M059J (cell line): ENCODE data around the gene DIP2B. TPM values are rescaled to one million over a fixed set of nuclear protein-coding genes. Genes with fewer than 3 reads are reported as not detected.
A peak's percentile ranks its signal among the peaks of the same experiment; 100 is the strongest.

Experiments used
- DNase-seq: peaks from one replicate; pipeline ENCODE4 v3.0.0-alpha.2; 2012; ENCODE audit warnings: low read depth
- total RNA-seq: library from RNA; depleted of rRNA; stranded (reverse); fragments of >200 nt; shearing (Covaris generic); gene quantifications from 2 replicates; pipeline ENCODE4 v1.2.3, GENCODE V29; 2014

The DIP2B gene
- total RNA-seq, 1 experiment from 2014 or later, result 22.0 TPM

DNA sequence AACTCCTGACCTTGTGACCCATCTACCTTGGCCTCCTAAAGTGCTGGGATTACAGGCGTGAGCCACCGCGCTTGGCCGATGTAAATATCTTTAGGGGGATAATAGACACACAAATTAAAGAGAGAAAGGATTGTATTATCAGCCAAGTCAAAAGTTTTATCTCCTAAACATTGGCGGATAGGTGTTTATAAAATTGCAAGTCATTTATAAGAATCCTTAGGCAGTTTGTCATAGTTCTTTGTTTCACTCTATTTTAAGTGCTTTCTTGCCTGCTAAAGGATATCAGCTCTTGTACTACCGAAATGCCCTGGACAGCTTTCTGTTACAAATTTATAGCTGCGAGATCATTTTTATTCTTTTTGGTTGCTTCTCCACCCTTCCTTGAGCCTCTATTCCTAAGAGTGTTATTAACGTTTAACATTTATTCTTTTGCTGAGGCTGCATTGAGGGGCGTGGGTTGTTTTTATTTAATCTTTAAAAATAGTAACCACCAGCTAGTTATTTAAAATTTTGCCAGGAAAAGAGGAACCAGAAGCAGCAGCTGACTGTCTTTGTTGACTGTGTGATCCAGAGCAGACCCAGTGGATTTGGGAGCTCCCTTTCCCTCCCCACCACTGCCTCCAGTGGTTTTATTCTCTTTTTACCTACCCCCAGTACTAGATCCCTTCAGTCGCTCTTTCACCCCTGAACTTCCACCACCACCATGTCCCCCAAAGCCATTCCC is 106.4 kb downstream of the DIP2B start:
- no peak for DNase-seq

DNA sequence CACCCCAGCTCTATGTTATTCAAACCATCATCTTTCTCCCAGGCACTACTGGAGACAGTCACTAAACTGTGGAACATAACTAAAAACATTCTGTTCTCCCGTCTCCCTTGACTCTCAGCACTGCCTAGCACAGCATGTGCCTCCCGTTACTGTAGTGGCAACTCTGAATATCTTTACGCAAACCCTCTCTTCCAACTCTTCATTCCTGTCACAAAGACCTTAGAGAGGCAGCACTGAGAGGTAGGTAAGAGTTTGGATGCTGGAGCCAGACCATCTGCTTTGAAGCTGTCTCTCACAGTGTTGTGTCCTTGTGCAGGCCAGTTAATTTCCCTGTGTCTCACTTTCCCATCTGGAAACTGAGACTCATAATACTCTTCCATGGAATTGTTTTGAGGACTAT is 108.1 kb downstream of the DIP2B start:
- no peak for DNase-seq

- peak; percentile 46 for DNase-seq
Measured at GRCh38 chr12:50613463-50613862, 108.7 kb downstream of the DIP2B start.

DNA sequence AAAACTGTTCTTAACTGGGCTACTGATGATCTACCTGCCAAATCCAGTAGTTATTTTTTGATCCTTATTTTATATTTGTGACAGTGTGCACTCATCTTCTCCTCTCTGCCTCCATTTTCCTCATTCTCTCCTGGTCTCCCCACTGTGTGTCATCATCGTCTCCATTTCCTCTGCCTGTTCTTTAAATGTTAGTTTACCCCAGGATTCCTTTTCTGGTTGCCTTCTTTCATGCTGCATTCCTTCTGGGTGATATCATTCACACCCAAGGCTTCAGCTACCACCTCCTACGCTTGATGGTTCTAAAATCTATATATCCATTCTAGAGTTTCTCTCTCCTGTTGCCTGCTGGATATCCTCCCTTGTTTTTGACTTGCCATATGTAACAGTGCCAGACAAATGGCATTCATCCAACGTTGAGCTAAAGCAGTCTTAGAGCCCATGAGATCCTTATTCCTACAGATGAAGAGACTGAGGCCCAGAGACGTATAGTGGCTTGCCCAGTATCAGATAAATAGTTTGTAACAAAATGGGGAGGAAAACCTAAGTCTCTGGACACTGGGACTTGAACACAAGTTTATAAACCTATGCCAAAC is 109.5 kb downstream of the DIP2B start:
- DNase-seq, result peak; percentile 83

GRCh38 chr12:50615145-50615906 is 110.5 kb downstream of the DIP2B start:
- DNase-seq, result no peak

DNA sequence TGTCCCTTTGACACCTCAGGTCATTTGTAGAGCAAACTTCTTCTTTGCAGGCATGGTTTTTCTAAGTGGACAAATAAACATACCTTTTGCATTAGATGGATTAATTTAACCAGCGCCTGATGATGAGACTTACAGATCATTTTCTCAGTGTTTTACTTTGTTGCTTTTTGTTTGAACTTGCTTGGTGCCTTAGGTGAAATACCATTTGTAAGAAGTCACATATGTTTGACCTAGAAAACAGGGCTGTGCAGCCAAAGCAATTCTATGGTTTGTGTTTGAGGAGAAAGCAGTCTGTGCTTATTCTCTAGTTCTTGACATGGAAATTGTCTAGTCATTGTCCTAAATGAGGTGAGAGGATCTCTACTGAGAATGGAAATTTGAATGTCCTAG is 111.1 kb downstream of the DIP2B start:
- peak; percentile 79 for DNase-seq

DNA sequence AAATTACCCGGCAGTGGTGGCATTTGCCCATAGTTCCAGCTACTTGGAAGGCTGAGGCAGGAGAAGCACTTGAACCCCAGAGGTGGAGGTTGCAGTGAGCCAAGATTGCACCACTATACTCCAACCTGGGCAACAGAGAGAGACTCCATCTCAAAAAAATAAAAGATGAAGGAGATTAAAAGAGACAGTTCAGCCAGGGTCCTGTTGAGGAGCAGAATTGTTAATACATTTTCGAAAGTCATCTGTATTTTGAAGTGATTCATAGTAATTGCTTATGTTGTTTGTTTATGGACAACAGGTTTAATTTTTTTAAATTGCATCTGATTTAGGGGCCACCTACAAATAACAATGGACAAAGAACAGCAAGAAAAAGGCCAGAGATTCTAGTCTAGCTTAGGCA is 112.9 kb downstream of the DIP2B start:
- DNase-seq, result no peak

DNA sequence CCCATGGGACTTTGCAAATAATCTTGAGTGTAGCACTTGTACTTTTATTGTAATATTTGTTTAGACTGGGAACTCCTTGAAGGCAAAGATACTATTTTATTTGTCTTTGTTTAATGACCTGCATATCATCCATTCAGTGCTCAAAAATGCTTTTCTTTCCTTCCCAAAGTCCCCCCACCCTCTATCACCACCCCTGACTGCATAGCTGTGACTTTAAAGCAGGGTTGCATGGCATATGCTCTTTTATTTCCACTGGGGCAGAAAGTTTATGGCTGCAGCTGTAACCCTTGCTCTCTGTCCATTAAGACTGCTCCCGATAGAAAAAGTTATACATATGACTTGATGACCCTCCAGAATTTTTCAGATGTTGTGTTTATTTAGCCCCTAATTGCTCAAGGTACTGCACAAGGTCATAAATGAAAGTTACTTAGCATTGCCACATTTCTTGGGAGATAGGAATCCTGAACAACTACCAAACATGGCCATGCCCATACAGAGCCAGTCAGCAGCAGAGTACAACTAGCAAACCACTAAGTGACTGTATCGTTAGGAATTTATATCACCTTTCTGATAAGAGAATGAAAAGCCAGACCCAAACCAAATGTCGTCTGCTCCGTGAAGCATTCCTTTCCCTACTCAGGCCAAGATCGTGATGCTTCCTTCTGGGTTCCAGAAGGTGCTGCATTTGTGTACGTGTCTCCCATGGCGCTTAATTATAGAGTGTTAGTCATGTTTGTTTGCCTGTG is 114.3 kb downstream of the DIP2B start:
- peak; percentile 94 for DNase-seq

- no peak for DNase-seq
Measured at GRCh38 chr12:50619610-50619958, 114.8 kb downstream of the DIP2B start.

DNA sequence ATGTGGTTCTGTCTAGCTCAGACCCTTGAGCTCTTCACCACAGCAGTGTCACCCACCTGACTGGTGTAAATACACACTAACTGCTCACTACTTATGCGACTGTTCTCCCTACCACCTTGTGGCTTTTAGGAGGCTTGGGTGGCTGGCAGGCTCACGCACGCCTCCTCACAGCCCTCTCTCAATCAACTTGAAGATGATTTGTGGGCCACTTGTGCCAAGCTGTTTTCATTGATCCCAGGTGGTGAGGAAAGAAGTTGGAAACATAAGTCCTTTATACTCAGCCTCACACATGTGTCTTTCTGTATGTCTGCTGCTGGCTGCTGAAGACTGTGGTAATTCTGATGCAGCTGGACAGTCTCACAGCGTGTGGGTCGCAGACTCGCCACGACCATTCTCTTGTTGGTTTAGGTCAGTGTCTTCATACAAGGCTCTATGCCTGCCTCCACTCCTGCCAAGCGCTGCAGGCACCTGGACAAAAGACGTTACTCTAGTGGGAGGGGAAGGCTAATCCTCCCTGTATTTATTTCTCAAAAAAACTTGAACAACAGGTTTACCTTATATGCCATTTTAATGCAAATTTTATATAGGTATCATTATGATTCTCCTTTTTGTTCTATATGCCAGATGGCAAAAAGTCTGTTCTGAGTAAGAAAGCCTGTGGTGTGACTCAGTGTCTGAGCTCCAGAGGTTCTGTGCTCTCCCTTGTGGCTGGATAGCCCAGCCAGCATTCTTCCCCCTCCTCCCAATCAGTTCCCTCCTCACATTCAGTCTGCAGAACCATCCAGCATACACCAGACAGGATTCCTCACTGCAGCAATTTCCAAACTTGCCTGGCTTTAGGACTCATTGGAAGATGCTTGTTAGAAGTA is 115.6 kb downstream of the DIP2B start:
- peak; percentile 86 for DNase-seq

GRCh38 chr12:50620978-50621360 is 116.2 kb downstream of the DIP2B start:
- DNase-seq, result peak; percentile 20

DNA sequence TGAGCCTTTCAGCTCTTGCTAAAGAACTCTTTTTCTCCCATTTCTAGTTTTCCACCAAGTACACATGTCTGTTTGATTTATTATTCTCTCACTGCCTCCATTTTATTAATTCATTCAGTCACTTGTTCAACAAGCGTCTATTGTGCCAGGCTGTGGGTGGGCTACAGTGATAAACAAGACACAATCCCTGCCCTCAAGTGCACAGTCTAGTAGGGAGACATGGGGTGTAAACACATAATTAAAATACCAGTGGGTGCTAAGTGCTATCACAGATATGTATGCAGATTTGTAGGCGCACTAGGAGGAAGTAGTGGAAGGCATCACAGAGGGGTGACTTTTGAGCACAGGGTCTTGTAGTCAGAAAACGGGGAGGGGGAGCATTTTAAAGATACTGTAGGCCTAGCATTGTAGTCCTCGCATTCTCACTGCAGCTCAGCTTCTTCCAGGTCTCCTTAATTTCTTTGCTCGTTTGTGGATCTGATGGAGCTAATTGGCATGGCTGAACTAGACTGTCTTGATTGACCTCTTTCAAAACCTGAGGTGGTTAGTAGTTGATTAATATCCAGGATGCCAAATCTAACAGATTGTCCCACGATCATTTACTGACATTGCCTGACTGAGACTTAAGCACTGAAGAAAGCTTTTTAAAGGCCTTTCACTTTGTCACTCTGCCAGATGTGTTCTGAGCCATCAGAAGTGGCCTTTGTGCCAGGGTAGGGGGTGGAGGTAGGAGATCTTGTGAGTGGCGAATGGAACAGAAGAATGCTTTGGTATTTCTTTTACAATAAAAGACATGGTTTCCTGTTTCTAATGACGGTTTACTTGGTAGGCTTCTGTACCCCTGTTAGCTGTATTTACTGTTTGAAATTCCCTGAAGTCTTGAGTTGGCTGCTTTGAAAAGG is 116.9 kb downstream of the DIP2B start:
- DNase-seq, result peak; percentile 60

DNA sequence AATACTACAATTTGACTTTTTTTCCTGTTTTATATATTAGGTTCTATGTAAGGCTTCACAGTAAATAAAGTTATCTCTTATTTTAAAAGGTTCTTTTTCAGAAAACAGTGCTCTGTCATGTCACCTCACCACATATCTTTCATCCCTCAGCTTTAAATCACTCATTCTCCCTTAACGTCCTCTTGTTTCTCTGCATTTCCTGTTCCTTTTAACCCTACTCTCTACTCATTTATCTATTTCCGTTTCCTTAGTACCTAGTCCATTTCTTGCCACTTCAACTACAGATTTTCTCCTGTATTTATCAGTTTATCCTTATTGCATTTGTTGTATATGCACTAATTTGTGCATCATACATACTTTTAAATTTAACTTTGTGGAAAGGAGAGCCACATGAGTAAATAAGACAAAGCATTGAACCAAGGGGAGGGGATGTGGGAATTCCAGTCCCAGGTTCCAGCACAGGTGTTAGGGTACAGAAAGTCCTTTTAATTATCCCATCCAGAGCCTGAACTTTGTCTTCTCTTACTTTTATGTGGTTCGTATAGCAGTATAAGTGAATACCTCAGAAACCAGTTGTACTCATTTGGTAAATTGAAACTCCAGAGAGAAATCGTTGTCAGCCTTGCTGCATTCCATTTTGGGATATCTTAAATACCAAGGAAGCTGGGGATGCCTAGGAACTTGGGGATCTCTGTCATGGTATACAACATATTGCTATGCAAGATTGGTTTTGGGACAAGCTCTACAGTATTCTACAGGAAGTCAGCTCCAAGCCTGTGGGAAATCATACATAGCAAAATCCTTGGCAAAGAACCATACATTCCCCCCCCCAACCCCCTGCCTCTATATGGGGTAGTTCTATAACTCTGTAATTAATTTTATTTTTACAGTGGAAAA is 120.5 kb downstream of the DIP2B start:
- DNase-seq, result no peak

DNA sequence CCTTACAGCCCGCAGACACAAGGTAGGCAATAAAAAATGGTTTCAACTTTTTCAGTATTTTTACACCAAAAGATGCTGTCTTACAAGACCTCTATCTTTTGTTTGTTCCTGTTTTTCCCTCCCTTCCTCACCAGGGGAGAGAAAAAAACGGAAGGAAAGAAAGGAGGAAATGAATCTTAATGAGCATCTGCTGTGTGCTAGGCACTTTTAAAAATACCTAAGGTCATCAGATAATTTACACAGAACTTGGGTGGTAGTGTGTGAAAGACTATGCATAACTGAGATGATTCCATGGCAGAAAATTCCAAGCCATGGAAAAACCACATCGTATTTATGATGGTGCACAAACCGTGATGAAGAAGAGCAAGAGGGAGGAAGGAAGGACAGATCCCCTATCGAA is 121.2 kb downstream of the DIP2B start:
- no peak for DNase-seq

DNA sequence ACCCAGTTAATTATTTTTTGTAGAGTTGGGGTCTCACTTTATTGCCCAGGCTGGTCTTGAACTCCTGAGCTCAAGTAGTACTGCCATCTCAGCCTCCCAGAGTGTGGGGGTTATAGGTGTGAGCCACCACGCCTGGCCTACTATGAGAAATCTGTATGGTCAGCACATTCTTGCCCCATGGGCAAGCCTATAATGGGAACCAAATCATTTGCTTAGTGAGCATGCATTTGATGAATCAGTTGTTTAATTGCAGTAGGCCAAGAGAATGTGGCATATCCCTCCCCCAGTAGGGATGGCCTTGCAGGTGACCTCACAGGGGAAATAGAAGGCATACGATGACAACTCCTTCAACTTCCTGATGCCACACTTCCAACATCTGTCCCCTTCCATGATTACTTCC is 122.7 kb downstream of the DIP2B start:
- peak; percentile 69 for DNase-seq

DNA sequence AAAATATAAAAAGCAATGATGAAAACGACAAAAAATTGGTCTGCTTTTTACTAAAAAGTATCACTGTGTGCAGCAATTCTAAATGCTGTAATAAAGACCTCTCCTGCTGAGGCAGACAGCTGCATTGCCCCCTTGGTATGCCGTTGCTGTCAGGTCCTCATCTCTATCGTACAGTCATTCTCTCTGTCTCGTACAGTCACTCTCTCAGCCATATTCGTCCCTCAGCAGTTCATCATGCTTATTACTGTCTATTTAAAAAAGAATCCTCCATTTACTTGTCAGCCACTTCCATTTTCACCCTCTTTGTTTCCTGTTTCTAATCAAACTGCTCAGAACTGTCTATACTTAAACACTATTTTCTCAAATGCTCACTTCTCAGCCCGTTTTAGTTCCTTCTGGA is 123.6 kb downstream of the DIP2B start:
- DNase-seq, result no peak

DNA sequence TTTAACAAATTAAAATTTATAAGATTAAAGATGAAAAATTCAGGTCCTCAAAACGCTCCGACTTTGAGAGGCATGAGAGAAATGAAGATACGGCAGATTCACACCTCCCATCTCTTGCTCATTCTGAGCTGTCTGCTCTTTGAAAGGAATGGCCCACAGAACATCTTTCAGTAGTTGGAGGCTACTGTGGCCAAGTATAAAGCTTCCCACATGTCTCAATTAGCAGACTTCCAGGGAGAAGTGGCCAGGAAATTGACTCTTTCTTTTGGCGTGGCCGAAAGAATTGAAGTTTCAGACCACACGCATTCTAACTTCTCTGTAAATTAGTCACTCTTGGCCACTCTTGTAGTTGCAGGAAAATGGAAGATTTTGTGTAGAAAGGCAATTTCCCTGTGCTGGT is 129.2 kb downstream of the DIP2B start:
- DNase-seq, result peak; percentile 78

DNA sequence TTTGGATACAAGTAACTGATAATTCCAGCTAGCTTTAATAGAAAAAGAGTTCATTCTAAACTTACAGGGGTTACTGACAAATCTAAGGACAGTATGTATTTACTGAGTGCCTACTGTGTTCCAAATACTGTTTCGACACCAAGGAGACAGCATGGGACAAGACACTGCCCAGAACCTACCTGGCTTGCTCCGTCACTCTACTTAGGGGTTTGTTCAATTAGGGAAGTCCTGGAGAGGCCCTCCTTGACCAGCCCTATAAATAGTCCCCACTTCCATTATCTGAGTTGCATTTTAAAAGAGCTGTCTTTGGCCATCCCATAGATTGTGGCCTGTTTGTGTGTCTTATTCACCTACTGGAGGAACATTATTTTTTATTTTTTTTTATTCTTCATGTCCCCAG is 129.6 kb downstream of the DIP2B start:
- DNase-seq, result no peak

GRCh38 chr12:50635364-50635763 is 130.6 kb downstream of the DIP2B start:
- no peak for DNase-seq
